IMR-90 (cell line): ENCODE data around the gene RFPL4AL1. TPM values are rescaled to one million over a fixed set of nuclear protein-coding genes. Genes with fewer than 3 reads are reported as not detected.

ENCODE experiments used
- ATAC-seq: fragments of 200-7000 bp; cut with Tn5 transposase; 2 replicates; pipeline ENCODE4 v1.9.1; 2020; ENCODE audit warnings: low read depth, mild to moderate bottlenecking, moderate library complexity
- BruUV-seq: library from RNA; stranded (reverse); fragments of 400-500 nt; replicated peaks from 2 replicates; lab custom pipeline; 2021; lab: Mats Ljungman, UMichigan
- CTCF ChIA-PET: fragments of 300-600 bp; formaldehyde crosslinking; extraction: SDS; loops from one replicate; lab custom pipeline; 2021; ENCODE audit warnings: antibody characterized with exemption; lab: Yijun Ruan, JAX
- POLR2A ChIA-PET: fragments of 300-600 bp; sonication (Branson Sonifier 250); formaldehyde crosslinking; loops from one replicate; lab custom pipeline; 2022; ENCODE audit warnings: antibody characterized with exemption; ENCODE audit not compliant: unreplicated experiment; lab: Charles Lee
- DNase-seq: peaks from one replicate; pipeline ENCODE4 v3.0.0; 2013
- H2AFZ ChIP-seq: replicated peaks from 2 replicates; pipeline ENCODE3; 2013; ENCODE audit warnings: low read length, mild to moderate bottlenecking; ENCODE audit not compliant: poor library complexity
- H2AK5ac ChIP-seq: 2 replicates; pipeline ENCODE4 v1.6.1; 2013; ENCODE audit warnings: low read depth, low read length, inconsistent platforms
- H2AK9ac ChIP-seq: replicated peaks from 2 replicates; pipeline ENCODE3; 2013; ENCODE audit warnings: mild to moderate bottlenecking, low read depth, low read length, moderate library complexity; ENCODE audit not compliant: poor library complexity
- H2BK120ac ChIP-seq: 2 replicates; pipeline ENCODE4 v1.6.1; 2013; ENCODE audit warnings: low read depth, low read length, inconsistent platforms
- H2BK15ac ChIP-seq: 3 replicates; pipeline ENCODE4 v1.6.1; 2013; ENCODE audit warnings: low read depth, low read length, inconsistent platforms
- H2BK20ac ChIP-seq: 2 replicates; pipeline ENCODE4 v1.6.1; 2013; ENCODE audit warnings: low read depth, mild to moderate bottlenecking, inconsistent platforms, low read length, moderate library complexity
- H2BK5ac ChIP-seq: 2 replicates; pipeline ENCODE4 v1.6.1; 2013; ENCODE audit warnings: mild to moderate bottlenecking, low read depth, low read length, inconsistent platforms; ENCODE audit not compliant: poor library complexity, severe bottlenecking
- H3K14ac ChIP-seq: replicated peaks from 2 replicates; pipeline ENCODE4 v1.6.1; 2013; ENCODE audit warnings: low read depth, low read length, inconsistent platforms
- H3K18ac ChIP-seq: 2 replicates; pipeline ENCODE4 v1.6.1; 2013; ENCODE audit warnings: low read depth, low read length, control low read depth
- H3K23ac ChIP-seq: 2 replicates; pipeline ENCODE4 v1.6.1; 2013; ENCODE audit warnings: low read depth, low read length, inconsistent platforms
- H3K27ac ChIP-seq: 2 replicates; pipeline ENCODE4 v1.5.1; 2013; ENCODE audit warnings: mild to moderate bottlenecking, control low read depth, low read length; ENCODE audit not compliant: insufficient read depth
- H3K27me3 ChIP-seq: 2 replicates; pipeline ENCODE4 v1.6.1; 2013; ENCODE audit warnings: low read length; ENCODE audit not compliant: control insufficient read depth, insufficient read depth
- H3K36me3 ChIP-seq: 2 replicates; pipeline ENCODE4 v1.6.1; 2013; ENCODE audit warnings: low read length, mixed read lengths; ENCODE audit not compliant: control insufficient read depth, insufficient read depth
- H3K4ac ChIP-seq: 2 replicates; pipeline ENCODE4 v1.6.1; 2013; ENCODE audit warnings: low read depth, low read length, inconsistent platforms
- H3K4me1 ChIP-seq: 2 replicates; pipeline ENCODE4 v1.6.1; 2013; ENCODE audit warnings: low read length, mixed read lengths; ENCODE audit not compliant: control insufficient read depth, insufficient read depth
- H3K4me2 ChIP-seq: 2 replicates; pipeline ENCODE4 v1.6.1; 2013; ENCODE audit warnings: low read depth, mild to moderate bottlenecking, control low read depth, low read length, moderate library complexity
- H3K4me3 ChIP-seq: 2 replicates; pipeline ENCODE4 v1.5.1; 2013; ENCODE audit warnings: low read depth, mild to moderate bottlenecking, control low read depth, low read length, moderate library complexity; ENCODE audit not compliant: insufficient read depth
- H3K56ac ChIP-seq: 2 replicates; pipeline ENCODE4 v1.6.1; 2013; ENCODE audit warnings: low read length, inconsistent platforms; ENCODE audit not compliant: insufficient read depth; ENCODE audit errors: extremely low read depth
- H3K79me1 ChIP-seq, 2 experiments: 2 replicates each; pipeline ENCODE4 v1.6.1; 2013; ENCODE audit warnings: low read length in 2 of 2, inconsistent platforms in 1 of 2, low read depth in 1 of 2
- H3K9ac ChIP-seq: 2 replicates; pipeline ENCODE4 v1.6.1; 2013; ENCODE audit warnings: low read depth, low read length, control low read depth
- H3K9me1 ChIP-seq: 2 replicates; pipeline ENCODE4 v1.6.1; 2013; ENCODE audit warnings: low read length, inconsistent platforms; ENCODE audit not compliant: insufficient read depth
- H3K9me3 ChIP-seq: 2 replicates; pipeline ENCODE4 v1.6.1; 2013; ENCODE audit warnings: low read length; ENCODE audit not compliant: control insufficient read depth, insufficient read depth
- H4K20me1 ChIP-seq: 2 replicates; pipeline ENCODE4 v1.6.1; 2013; ENCODE audit warnings: low read length, inconsistent platforms; ENCODE audit not compliant: insufficient read depth
- H4K5ac ChIP-seq: 2 replicates; pipeline ENCODE4 v1.6.1; 2013; ENCODE audit warnings: mild to moderate bottlenecking, low read depth, low read length, control low read depth
- H4K8ac ChIP-seq, 2 experiments: 2 replicates each; pipeline ENCODE4 v1.6.1; 2013; ENCODE audit warnings: low read depth in 2 of 2, low read length in 2 of 2, control low read depth in 1 of 2, inconsistent platforms in 1 of 2
- H4K91ac ChIP-seq: 2 replicates; pipeline ENCODE4 v1.6.1; 2013; ENCODE audit warnings: low read depth, low read length, inconsistent platforms; ENCODE audit not compliant: insufficient read depth
- CTCF ChIP-seq: conservative IDR thresholded peaks from 2 replicates; pipeline ENCODE4 v1.5.1; 2012; ENCODE audit warnings: mild to moderate bottlenecking, low read depth, low read length, improper control_type of control experiment
- ELK1 ChIP-seq: fragments of 150-350 bp; IDR thresholded peaks from 2 replicates; pipeline ENCODE4 v1.6.1; 2016; ENCODE audit warnings: low read depth, mild to moderate bottlenecking, low read length, moderate library complexity, borderline replicate concordance
- MAZ ChIP-seq: IDR thresholded peaks from 2 replicates; pipeline ENCODE4 v1.6.1; 2012; ENCODE audit warnings: low read depth, mild to moderate bottlenecking, low read length, improper control_type of control experiment, moderate library complexity, borderline replicate concordance
- NFE2L2 ChIP-seq: fragments of 150-350 bp; IDR thresholded peaks from 2 replicates; pipeline ENCODE4 v1.6.1; 2016; ENCODE audit warnings: low read depth, mild to moderate bottlenecking, low read length
- POLR2A ChIP-seq: IDR thresholded peaks from 2 replicates; pipeline ENCODE4 v1.6.1; 2012; ENCODE audit warnings: mild to moderate bottlenecking, low read depth, low read length
- SMC3 ChIP-seq: fragments of 150-350 bp; IDR thresholded peaks from 2 replicates; pipeline ENCODE4 v1.6.1; 2016; ENCODE audit warnings: low read depth, mild to moderate bottlenecking, antibody characterized with exemption, low read length, moderate library complexity
- USF2 ChIP-seq: fragments of 150-350 bp; IDR thresholded peaks from 2 replicates; pipeline ENCODE4 v1.6.1; 2017; ENCODE audit warnings: mild to moderate bottlenecking, antibody characterized with exemption, low read length, low read depth
- WGBS, 2 experiments: methylation state at CpG; one replicate each; pipeline versions ENCODE4 v1.1.5 to v1.1.7; 2013; ENCODE audit warnings: missing lambda C conversion rate in 2 of 2; ENCODE audit not compliant: insufficient read length in 1 of 2; ENCODE audit errors: extremely low coverage in 2 of 2; 5-methylcytosine and 5-hydroxymethylcytosine counted together
- dilution Hi-C: fragments of 300-500 bp; cut with HindIII; formaldehyde crosslinking; loops from one replicate; pipeline ENCODE4 v1.14.3; 2018; ENCODE audit warnings: low sequenced_read_pairs; ENCODE audit not compliant: unreplicated experiment
- in situ Hi-C: fragments of 300-500 bp; cut with MboI; formaldehyde crosslinking; loops from 3 replicates; pipeline ENCODE4 v1.14.3; 2019; ENCODE audit warnings: low sequenced_read_pairs, inconsistent platforms, mixed read lengths
- intact Hi-C: fragments of 100-400 bp; cut with micrococcal nuclease; formaldehyde crosslinking; loops from 2 replicates; pipeline ENCODE4 v1.10.0; 2022
- polyA plus RNA-seq, 3 experiments: library from polyadenylated mRNA; depleted of rRNA; stranded (reverse); fragments of >200 nt; gene quantifications; 2 replicates each; pipeline ENCODE4 v1.2.3, GENCODE V29; 2012; ENCODE audit warnings: low replicate concordance in 1 of 3
- total RNA-seq: library from RNA; depleted of rRNA; stranded (reverse); fragments of >200 nt; gene quantifications from 2 replicates; pipeline ENCODE4 v1.2.3, GENCODE V29; 2012

Gene RFPL4AL1
- total and polyA plus RNA-seq, 2 of the 4 experiments (the other 2 are of a cell fraction) = not detected

GRCh38 chr19:55778331-55778730 is 9.4 kb downstream of the RFPL4AL1 start:
- no TSS peak for BruUV-seq
- no peak overlapping the region for H3K14ac ChIP-seq
- ATAC-seq = no peak

More at GRCh38 chr19:55778331-55778730, 9.4 kb downstream of the RFPL4AL1 start:
- in situ Hi-C loops (no loop called here), dilution Hi-C loops (no loop called here), intact Hi-C loops (no loop called here)
- Histone ChIP-seq H2AFZ (no peak overlapping the region), H2BK5ac (no peak overlapping the region), H4K91ac (no peak overlapping the region), H2AK5ac (no peak overlapping the region), H2BK120ac (no peak overlapping the region), H3K27me3 (no peaks in the 10 kb centered on the region), H2BK15ac (no peak overlapping the region), H3K18ac (no peak overlapping the region), H3K36me3 (no peaks in the 10 kb centered on the region), H3K9me1 (no peaks in the 10 kb centered on the region), H3K9ac (no peak overlapping the region), H3K27ac (no peak overlapping the region), H3K79me1 (no peaks in the 10 kb centered on the region), H3K4me1 (no peaks in the 10 kb centered on the region), H3K4ac (no peak overlapping the region), H3K4me3 (no peak overlapping the region), H3K23ac (no peak overlapping the region), H2AK9ac (no peak overlapping the region), H3K56ac (no peak overlapping the region), H4K5ac (no peak overlapping the region), H3K9me3 (peaks cover 16% of the 10 kb centered on the region), H2BK20ac (no peak overlapping the region), H4K8ac (no peak overlapping the region), H3K4me2 (no peak overlapping the region), H4K20me1 (no peaks in the 10 kb centered on the region)
- CTCF ChIA-PET = no interaction called here
- 77% methylated on average over 6 of the region's 16 CpGs; no CpG with 5 or more reads in 1 of the 2 experiments for WGBS, 2 experiments
- POLR2A ChIA-PET = no interaction called here
- TF ChIP-seq SMC3 (no peak), NFE2L2 (no peak), USF2 (no peak), POLR2A (no peak), ELK1 (no peak), MAZ (no peak), CTCF (no peak)
- DNase-seq = no peak
